ENCODE results near the gene H2AZ2.
"Not testable (repeated sequence)": the region's sequence is repeated elsewhere in the genome, so short reads cannot be mapped to it uniquely, and the experiment has no call there.

The H2AZ2 gene

DNA sequence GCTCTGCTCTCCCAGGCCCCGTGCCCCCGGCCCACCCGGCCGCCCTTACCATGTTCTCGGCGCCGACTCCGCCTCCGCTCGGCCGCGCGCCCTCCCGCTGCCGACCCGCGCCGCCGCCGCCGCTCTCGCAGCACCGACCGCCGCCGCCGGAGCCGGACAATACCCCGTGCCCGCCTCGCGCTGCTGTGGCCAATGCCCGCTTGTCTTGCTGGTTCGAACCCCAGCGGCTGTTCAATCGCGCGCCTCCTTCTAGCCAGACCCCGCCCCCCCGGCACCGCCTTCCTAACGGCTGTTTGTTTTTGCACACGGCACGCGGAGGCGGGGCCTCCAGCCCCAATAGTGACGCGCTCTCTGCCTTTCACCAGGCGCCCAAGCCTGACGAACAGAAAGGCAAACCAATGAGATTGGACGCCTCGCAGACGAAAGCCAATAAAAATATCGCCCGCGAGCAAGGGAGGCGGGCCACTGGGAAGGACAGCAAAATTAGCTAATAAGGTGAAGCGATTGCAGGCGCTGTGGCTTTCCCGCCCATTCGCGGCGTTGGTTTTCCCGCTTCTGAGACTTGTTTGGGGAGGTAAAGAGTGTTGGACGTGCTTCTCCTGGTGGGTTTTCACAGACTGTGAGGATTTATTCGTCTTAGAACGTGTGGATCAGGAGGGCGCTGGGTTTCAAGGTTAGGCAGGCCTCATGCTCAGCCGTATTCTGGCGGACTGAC, at the start of gene H2AZ2:
H2AZ2 (minus strand) TSS at position 168 of the 715 bp plus-strand sequence; CDS start at position 52, 116 bp downstream.
- peak; percentile 100 for DNase-seq

DNA sequence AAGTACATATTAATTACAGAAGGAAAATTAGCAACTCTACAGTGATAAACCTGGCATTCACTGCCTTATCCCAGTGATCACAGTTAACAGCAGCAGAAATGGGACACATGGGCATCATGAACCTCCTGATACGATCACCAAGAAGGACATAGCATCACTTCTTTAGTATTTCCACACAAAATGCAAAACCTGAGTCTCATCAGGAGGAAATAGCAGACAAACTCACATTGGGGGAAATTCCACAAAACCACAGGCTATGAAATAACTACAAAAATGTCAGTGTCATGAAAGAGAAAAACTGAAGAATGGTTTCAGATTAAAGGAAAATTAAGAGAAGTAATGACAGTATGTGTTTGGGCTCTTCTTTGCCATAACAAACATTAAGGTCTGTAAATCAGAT, 49.4 kb upstream of the H2AZ2 start:
- no peak for DNase-seq

DNA sequence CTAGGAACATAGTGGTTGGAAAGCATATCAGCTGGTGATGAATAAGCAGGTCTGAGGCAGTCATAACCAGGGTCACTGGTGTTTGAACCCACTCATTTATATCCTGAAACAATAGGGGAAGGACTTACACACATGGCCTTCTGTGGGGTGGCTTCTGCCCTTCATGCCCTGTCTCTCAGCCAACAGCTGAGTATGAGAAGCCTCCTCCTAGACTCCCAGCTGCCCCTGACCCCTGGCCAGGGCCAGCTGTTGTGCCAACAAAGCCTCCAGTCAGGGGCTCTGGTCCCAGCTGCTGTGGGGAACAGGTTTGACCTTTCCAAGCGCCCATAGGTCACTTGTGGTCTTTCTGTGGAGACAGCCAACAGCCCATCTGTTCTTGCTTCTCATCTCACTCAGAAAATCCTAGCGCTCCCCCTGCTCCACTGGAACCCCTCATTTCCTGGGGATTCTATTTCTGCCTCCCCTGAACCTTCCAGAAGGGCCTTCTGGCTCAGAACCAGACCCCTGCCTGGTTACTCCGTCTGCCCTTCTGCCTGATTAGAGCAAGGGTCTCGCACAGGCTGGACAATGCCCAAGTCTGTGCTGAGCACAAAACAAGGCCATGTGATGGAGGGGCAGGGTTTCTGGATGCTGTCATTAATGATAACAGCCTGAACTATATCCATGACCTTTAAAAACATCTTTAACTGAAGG, 47.1 kb upstream of the H2AZ2 start:
- DNase-seq: no peak

DNA sequence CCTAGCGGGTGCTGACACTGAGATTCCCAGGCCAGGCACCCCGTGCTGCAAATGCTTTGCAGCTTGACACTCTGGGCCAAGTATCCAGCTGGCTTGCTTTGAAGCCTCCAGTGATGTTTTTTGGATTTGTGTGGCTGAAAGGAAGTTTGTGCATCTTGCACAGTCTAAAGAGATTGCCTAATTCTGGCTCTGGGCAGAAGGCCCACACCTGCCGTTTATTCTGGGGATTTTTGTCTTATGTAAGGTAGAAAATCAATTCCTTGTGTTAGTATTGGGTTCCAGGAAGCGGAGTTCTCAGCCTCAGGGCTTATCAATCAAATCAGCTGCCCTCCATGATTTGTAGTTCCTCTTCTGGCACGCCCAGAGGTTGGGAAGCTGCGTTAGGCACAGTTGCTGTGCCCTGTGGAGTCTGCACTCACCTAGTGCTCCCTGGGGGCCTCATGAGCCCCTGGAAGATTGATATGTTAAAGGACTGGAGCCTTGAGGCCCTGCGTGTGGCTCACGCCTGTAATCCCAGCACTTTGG, 45.9 kb upstream of the H2AZ2 start:
- DNase-seq: no peak

DNA sequence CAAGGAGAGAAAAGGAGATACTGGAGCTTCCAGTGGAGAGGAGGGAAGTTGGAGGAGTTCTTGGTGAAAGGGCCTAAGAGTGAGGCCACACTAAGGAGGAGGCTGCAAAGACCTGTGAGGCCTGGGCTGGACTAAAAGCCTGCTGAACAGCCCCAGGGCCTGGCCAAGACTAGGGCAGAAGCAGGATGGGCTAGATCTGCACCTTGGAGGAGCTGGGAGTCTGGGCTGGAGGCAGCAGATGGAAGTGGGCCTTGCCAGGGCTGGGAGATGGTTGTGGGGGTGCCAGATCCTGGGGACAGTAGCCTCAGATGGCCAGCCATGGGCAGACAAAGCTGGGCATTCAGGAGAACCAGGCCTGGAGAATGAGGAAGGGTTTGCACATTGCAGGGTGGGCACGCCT, 43.9 kb upstream of the H2AZ2 start:
- no peak for DNase-seq

DNA sequence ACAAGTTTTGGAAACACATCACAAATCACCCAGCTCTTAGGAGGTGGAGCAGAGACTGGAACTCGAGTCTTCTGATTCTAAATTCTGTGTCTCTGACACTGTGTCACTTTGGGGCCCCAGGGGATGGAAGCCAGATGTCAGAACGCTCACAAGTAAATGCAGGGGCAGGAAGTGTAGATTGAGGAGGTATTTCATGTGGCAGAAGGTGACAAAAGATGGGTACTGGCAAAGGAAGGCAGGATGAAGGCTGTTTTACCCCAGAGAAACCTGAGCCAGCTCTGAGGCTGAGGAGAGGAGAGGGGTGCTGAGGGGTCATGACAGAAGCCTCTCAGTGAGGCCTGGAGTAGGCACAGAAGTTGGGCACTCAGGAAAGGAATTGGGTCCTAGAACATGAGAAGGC, 43.5 kb upstream of the H2AZ2 start:
- DNase-seq: no peak

DNA sequence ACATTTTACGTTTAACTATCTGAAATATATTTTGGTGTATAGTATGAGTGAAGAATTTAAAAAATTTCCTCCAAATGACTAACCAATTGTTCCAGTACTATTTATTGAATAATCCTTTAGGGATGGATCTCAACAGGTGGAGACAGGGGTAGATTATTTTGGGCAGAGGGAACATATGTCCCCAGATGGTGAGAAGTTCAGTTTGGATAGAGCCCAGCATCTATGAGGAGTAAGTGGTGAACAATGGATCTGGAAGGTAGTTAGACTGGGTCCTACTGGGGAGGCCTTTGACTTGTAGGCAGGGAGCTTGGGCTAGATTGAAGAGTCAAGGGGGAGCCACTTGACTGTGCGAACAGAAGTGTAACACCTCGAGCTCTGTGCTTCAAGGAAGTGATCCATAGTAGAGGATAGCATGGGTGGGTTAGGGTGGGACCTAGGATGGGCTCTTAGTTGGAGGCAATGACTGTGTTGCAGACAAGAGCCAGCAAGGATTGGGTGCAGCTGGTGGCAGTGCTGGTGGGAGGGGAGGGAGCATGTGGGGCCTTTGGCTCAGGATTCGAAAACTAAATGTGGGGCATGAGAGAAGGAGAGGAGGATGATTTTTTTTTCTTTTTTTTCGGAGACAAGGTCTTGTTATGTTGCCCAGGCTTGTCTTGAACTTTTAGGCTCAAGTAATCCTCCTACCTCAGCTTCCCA, 41.3 kb upstream of the H2AZ2 start:
- no peak for DNase-seq

DNA sequence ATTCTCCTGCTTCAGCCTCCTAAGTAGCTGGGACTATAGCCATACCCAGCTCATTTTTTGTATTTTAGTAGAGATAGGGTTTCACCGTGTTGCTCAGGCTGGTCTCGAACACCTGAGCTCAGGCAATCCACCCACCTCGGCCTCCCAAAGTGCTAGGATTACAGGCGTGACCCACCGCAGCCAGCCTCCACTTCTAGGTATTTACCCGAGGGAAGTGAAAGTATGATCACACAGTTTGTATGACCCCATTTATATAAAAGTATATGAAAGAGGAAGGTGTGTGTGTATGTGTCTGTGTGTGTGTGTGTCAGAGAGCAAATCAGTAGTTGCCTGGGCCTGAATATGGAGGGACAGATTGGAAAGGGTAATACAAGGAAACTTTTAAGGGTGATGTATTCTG, 39.4 kb upstream of the H2AZ2 start:
- no peak for DNase-seq

DNA sequence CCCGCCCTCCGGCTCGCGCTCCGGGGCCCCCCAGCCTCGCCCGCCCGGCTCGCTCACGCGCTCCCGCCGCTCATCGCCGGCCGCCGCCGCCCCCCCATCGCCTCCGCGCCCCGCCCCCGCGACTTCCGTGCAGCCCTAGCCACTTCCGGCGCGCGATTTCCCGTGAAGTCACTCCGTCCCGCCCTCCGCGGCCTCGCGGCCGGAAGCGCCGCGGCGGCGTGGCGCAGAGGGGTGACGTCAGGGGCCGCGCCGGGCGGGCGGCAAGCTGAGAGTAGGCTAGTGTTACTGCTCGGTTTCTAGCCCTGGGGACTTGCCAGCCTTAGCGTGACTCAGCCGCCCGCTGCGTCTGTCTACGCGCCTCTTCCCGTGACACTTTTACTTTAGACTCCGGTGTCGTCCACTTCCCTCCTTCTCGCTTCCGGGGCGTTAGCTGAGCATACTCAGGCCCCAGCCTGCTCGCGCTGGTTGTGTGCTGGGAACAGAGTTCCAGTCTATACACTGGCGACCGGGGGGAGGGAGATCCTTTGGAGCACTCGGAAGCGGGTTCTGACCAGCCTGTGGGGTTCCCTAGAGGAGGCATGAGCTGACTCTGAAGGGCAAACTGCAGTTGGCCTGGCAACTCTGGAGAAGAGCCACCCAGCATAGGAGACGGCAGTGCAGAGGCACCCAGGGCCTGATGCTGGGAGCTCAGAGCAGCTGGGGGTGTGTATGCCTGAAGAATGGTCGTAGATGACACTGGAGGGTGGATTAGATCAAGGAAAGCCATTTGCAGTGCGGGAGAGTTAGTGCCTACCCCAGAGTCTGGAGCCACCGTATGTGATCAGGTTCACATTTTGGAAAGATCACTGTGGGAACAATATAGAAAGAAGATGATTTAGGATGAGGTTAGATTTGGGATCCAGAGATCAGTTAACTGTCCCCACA, 37.8 kb upstream of the H2AZ2 start, which contains the start of gene PURB:
PURB (minus strand) TSS at position 137 of the 924 bp plus-strand sequence. CDS start 182 bp downstream, outside the sequence.
- peak; percentile 96 to 97 for DNase-seq

DNA sequence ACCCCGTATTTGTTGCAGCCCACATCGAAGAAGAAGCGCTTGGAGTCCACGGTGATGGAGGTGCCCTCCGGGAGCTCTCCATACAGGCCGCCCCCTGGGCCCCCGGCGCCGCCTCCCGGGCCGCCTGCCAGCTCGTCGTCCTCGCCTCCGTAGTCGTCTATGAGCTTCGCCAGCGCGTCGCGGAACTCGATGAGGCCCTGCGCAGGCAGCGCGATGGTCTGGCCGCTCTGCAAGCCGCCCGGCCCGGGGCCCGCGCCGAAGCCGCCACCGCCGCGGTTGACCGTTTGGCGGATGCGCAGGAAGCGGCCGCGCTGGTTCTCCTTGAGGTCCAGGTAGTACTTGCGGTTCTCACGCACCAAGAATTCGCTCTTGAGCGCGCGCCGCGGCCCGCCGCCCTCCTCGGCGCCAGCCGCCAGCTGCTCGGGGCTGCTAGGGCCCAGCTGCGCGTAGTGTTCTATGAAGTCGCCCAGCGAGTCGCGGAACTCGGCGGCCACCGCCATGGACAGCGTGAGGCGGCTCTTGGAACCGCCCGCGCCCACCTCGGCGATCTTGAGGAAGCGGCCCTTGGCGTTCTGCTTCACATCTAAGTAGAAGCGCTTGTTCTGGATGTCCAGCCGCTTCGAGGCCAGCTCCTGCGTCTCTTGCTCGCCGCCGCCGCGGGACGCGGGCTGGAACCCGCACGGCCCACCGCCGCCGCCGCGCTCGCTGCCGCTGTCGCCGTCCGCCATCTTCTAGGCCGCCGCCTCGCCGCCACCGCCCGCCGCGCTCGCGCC, 36.9 kb upstream of the H2AZ2 start:
- DNase-seq: peak; percentile 52 to 66

DNA sequence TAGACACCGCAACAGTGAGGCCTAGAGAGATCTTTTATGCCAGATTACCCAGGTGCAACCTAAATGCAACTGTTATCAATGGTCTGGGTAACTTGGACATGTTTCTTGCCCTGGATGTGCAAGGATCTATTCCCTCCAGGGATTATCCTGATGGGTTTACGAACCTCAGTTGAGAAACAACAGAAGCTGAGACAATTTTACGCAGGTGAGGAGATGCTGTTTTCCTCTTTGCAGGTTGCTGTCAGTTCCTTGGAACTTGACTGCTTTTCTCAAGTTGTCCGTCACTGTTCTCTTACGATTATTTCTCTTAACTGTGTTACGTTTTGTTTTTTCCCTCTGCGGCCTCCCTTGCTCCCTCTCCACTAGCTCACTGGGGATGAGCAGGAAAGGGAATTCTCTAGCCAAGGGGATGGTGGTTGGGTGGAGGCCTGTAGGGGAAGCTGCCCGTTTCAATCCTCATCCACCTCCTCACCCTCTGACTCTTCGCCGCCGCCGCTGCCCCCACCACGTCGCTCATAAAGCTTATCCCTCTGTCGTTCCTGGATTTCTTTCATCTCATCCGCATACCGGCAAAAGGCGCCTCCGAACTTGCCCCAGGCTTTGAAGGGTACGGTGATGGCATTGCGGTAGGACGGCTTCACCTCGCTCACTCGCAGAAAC, 36.2 kb upstream of the H2AZ2 start:
- no peak for DNase-seq

DNA sequence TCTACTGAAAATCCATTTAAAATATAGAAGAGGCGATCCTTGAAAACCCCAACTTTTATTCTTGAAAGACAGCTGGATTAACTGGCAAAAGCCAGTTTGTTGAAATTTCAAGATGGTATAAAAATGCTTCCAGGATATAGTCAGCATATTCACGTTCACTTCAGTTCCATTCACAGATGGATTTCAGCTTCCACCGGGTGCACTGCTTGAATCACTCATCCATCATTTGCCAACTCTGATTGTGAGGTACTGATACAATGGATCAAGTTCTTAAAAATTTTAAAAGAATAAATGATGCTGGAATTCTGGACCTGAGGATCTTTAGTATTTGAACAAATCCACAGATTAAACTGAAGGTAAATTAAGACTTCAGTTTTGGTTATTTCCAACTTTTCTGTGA, 35.0 kb upstream of the H2AZ2 start:
- DNase-seq: no peak

DNA sequence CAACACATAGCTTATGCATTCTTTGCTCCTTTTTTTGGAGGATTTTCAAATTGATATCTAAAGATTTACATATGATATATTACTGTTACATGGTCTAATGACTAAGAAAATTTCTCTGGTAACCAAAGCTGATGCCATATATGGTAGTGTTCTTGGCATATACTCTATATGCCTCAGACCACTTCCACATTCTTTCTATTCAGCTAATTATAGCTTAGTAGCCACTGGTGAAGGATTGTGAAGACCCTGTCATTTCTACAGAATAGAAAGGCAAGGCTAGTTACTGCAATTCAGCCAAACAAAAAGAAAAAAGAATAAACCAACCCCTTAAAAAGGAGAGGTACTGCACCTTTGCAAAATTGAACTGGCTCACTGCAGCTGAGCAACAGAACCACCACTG, 33.7 kb upstream of the H2AZ2 start:
- peak in 1 of 2 experiments; percentile 13 for DNase-seq

DNA sequence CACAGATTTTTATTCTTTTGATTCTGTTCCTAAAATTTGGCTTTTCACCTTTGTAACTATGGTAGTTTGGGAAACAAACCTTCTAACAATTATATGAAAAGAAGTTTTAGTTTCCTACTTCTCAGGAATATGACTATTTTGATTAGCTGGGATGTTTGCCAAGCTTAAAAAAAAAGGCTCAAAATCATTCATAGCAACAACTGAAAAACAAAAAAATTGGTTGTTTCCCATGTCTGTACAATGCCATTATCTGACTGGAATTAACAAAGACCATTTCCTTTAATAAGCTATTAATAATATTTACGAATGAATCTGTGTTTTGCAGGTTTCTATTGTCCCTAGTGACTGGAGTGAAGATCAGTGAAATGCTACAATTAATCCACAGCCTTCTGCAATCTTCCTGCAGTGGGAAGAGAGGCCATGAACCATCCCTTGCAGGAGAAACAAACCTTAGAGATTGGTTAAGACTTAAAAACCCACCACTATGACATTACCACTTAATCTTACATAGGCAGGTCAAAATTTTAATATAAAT, 33.2 kb upstream of the H2AZ2 start:
- no peak for DNase-seq

DNA sequence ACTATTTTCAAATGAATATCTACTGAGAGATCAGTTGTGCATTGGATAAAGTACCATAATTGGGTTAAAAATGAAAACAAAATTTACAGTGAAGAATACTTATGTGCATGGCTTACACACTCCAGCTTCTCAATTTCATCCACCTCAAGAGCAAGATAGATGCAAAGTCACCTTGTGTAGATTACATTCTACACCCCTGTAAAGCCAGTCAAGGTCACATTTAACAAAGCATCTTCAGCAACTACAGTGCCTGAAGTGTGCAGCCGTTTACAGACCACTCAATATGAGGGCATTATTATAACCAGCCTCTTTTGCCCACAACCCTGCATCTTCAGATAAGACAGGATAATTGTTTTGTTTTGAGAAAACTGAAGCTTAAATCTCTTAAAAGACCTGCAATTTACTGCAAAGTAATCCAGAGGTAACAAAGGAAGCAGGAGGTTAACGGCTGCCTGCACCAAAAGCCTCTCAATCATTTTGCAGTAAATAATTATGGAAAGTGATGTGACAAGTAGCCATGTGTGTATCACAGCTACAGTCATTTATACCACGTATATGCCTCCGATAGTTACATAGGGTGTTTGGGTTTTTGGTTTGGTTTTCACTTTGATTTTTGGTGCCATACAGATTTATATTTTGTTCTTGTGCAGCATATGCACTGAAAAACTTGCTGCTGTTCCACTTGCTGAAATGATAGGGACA, 32.6 kb upstream of the H2AZ2 start:
- DNase-seq: no peak

DNA sequence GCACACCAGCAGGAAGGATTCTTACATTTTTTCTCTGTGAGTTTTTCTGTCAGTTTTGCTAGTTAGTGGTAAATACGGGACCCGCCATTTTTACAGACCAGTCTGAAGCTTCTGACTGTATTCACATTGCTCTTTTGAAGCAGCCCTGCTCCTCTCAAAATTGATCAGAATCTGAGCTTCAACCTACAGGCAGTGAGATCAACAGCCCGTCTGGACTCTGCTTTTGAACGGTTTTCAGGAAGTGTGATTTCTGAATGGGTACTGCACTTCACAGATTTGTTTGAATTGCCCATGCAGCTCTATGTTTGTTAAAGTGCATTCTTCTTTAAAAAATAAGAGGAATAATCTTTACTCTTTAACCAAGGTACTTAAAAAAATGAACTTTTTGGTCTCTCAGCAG, 28.5 kb upstream of the H2AZ2 start:
- DNase-seq: no peak

DNA sequence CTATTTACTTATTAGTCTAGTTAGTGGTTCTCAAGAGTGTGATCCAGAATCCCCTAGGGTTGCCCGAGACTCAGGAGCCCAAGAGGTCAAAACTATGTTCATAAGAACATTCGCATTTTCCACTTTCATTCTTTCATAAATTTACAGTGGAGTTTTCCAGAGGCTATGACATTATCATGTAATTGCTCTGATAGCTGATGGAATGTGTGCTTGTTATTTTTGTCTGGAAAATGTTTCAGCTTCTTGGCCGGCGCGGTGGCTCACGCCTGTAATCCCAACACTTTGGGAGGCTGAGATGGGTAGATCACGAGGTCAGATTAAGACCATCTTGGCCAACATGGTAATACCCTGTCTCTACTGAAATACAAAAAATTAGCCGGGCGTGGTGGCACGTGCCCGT, 27.4 kb upstream of the H2AZ2 start:
- DNase-seq: no peak

DNA sequence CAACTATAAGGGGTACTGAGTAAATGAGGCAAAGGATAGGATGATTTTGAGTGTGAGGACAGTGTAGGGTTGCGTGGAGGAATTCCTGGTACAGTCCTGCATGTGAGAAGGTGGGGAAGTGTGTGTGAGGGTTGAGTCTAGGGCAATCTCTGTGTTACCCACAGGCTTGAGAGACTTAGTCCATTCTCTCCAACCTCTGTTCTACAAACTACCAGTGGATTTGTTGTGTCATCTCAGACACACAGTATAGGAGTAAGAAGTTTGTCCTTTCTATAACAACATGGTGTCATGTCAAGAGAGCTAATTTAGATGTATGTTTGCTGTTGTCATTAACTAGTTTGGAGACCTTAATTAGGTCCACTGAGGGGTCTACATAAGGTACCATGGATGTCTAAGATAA, 24.9 kb upstream of the H2AZ2 start:
- no peak for DNase-seq

DNA sequence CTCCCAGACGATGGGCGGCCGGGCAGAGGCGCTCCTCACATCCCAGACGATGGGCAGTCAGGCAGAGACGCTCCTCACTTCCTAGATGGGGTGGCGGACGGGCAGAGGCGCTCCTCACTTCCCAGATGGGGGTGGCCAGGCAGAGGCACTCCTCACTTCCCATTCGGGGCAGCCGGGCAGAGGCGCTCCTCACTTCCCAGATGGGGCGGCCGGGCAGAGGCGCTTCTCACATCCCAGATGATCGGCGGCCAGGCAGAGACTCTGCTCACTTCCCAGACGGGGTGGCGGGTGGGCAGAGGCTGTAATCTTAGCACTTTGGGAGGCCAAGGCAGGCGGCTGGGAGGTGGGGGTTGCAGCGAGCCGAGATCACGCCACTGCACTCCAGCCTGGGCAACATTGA, 24.0 kb upstream of the H2AZ2 start:
- not testable (repeated sequence) for DNase-seq

DNA sequence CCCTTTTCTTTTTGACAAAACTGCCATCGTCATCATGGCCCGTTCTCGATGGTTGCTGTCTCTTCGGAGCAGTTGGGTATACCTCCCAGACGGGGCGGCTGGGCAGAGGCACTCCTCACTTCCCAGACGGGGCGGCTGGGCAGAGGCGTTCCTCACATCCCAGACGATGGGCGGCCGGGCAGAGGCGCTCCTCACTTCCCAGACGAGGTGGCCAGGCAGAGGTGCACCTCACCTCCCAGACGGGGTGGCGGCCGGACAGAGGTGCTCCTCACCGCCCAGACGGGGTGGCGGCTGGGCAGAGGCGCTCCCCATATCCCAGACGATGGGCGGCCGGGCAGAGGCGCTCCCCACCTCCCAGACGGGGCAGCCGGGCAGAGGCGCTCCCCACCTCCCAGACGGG, 22.9 kb upstream of the H2AZ2 start:
- DNase-seq: not testable (repeated sequence)

All from NCI-H2081 (cell line).